Measurements from ENCODE around the gene SETD4. TPM values are rescaled to one million over a fixed set of nuclear protein-coding genes. Genes with fewer than 3 reads are reported as not detected.

SETD4 gene
- total RNA-seq, 2 donors from 2014 or later, result 19.8 to 36.3 TPM

- Histone ChIP-seq H3K4me1 (replicated peaks) (no peaks in the 10 kb centered on the region), H3K36me3 (peaks cover 8% of the 10 kb centered on the region in 2 donors), H3K9me3 (no peaks in the 10 kb centered on the region), H3K4me3 (no peak overlapping the region), H3K27me3 (replicated peaks; ENCODE audit: insufficient read depth) (no peaks in the 10 kb centered on the region), H3K27ac (no peak overlapping the region)
- TF ChIP-seq POLR2A (IDR thresholded peaks at IDR 0.05) (no peak), POLR2AphosphoS5 (IDR thresholded peaks at IDR 0.05) (no peak), CTCF (IDR thresholded peaks at IDR 0.05) (no peak)
- WGBS, result 72% methylated on average over 2 of the region's 2 CpGs
- DNase-seq (ENCODE audit: low spot score), result no peak
- intact Hi-C loops (cut with DNase I), result no loop called here
These were observed 19.9 kb downstream of the SETD4 start for GRCh38 chr21:36040389-36040788.

- Histone ChIP-seq H3K9me3 (no peaks in the 10 kb centered on the region), H3K4me1 (replicated peaks) (no peaks in the 10 kb centered on the region), H3K27ac (no peak overlapping the region), H3K36me3 (peaks cover 6 to 7% of the 10 kb centered on the region in 2 donors), H3K4me3 (no peak overlapping the region), H3K27me3 (replicated peaks; ENCODE audit: insufficient read depth) (no peaks in the 10 kb centered on the region)
- intact Hi-C loops (cut with DNase I), result no loop called here
- WGBS, result 83% methylated on average over 6 of the region's 6 CpGs
- DNase-seq (ENCODE audit: low spot score), result no peak
- TF ChIP-seq POLR2A (IDR thresholded peaks at IDR 0.05) (no peak), CTCF (IDR thresholded peaks at IDR 0.05) (no peak), POLR2AphosphoS5 (IDR thresholded peaks at IDR 0.05) (no peak)
These were observed 20.5 kb downstream of the SETD4 start for GRCh38 chr21:36039861-36040260.

GRCh38 chr21:36038701-36039497 is 21.4 kb downstream of the SETD4 start:
- Histone ChIP-seq H3K9me3 (no peaks in the 10 kb centered on the region), H3K36me3 (peaks cover 6 to 7% of the 10 kb centered on the region in 2 donors), H3K27ac (no peak overlapping the region), H3K4me3 (no peak overlapping the region), H3K27me3 (replicated peaks; ENCODE audit: insufficient read depth) (no peaks in the 10 kb centered on the region), H3K4me1 (replicated peaks) (no peaks in the 10 kb centered on the region)
- TF ChIP-seq POLR2AphosphoS5 (IDR thresholded peaks at IDR 0.05) (no peak), CTCF (IDR thresholded peaks at IDR 0.05) (no peak), POLR2A (IDR thresholded peaks at IDR 0.05) (no peak)
- whole genome bisulfite sequencing, result 86% methylated on average over 17 of the region's 17 CpGs
- no peak for DNase-seq (ENCODE audit: low spot score)
- intact Hi-C loops (cut with DNase I), result no loop called here

- Histone ChIP-seq H3K27me3 (replicated peaks; ENCODE audit: insufficient read depth) (no peaks in the 10 kb centered on the region), H3K4me3 (no peak overlapping the region), H3K36me3 (peaks cover 6 to 7% of the 10 kb centered on the region in 2 donors), H3K4me1 (replicated peaks) (no peaks in the 10 kb centered on the region), H3K27ac (no peak overlapping the region), H3K9me3 (no peaks in the 10 kb centered on the region)
- no peak for DNase-seq (ENCODE audit: low spot score)
- 68% methylated on average over 10 of the region's 10 CpGs for WGBS
- intact Hi-C loops (cut with DNase I), result no loop called here
- no peak for TF ChIP-seq POLR2A (IDR thresholded peaks at IDR 0.05)
- no peak for TF ChIP-seq CTCF (IDR thresholded peaks at IDR 0.05)
- TF ChIP-seq POLR2AphosphoS5 (IDR thresholded peaks at IDR 0.05), result no peak
These were observed 24.9 kb downstream of the SETD4 start for GRCh38 chr21:36035381-36035791.

Data from prostate gland (tissue), 2 donors.